ENCODE data around the gene SLC16A11. TPM values are rescaled to one million over a fixed set of nuclear protein-coding genes. Genes with fewer than 3 reads are reported as not detected.
A peak's percentile ranks its signal among the peaks of the same experiment; 100 is the strongest.

Gene SLC16A11
- total and polyA plus RNA-seq, 9 of the 15 experiments (the other 6 are each of a cell fraction or from before 2014, with no cell fraction given): not detected

GRCh38 chr17:7023576-7024401 lies 20.1 kb downstream of the SLC16A11 start (continued):
- TF ChIP-seq SLC30A9 (CRISPR knock-in tag; IDR thresholded peaks at IDR 0.05): no peak
- TF ChIP-seq MYC (IDR thresholded peaks at IDR 0.05; ENCODE audit: low read depth, low read length): peak; percentile 78
- no peak for TF ChIP-seq MYC (CRISPR knock-in tag; IDR thresholded peaks at IDR 0.05; ENCODE audit: borderline replicate concordance, low read depth)
- no peak for TF ChIP-seq ZNF584 (CRISPR knock-in tag; IDR thresholded peaks at IDR 0.05; ENCODE audit: low read depth)
- no peak for TF ChIP-seq SMAD3 (CRISPR knock-in tag; conservative IDR thresholded peaks at IDR 0.05)
- peak; percentile 23 for TF ChIP-seq ZFX (CRISPR knock-in tag; IDR thresholded peaks at IDR 0.05)
- TF ChIP-seq NCOR1 (IDR thresholded peaks at IDR 0.05): no peak
- TF ChIP-seq HES1 (IDR thresholded peaks at IDR 0.05; ENCODE audit: low read depth): no peak
- TF ChIP-seq ZNF592 (IDR thresholded peaks at IDR 0.05): peak; percentile 90
- TF ChIP-seq CBFA2T3 (IDR thresholded peaks at IDR 0.05): no peak
- no peak for TF ChIP-seq CGGBP1 (CRISPR knock-in tag; IDR thresholded peaks at IDR 0.05)
- TF ChIP-seq DLX4 (CRISPR knock-in tag; IDR thresholded peaks at IDR 0.05): no peak
- no peak for TF ChIP-seq KDM5B (IDR thresholded peaks at IDR 0.05; ENCODE audit: insufficient replicate concordance, low read depth, low read length)
- no peak for TF ChIP-seq DACH1 (IDR thresholded peaks at IDR 0.05; ENCODE audit: partially characterized antibody)
- TF ChIP-seq EP300 (IDR thresholded peaks at IDR 0.05; ENCODE audit: low read length): no peak
- no peak for TF ChIP-seq ZNF655 (CRISPR knock-in tag; IDR thresholded peaks at IDR 0.05)
- peak; percentile 97 for TF ChIP-seq L3MBTL2 (IDR thresholded peaks at IDR 0.05)
- TF ChIP-seq TCF15 (CRISPR knock-in tag; IDR thresholded peaks at IDR 0.05): no peak
- TF ChIP-seq ZNF174 (CRISPR knock-in tag; IDR thresholded peaks at IDR 0.05): no peak
- no peak for TF ChIP-seq TEAD1 (CRISPR knock-in tag; IDR thresholded peaks at IDR 0.05)
- no peak for TF ChIP-seq CC2D1A (IDR thresholded peaks at IDR 0.05)
- no peak for TF ChIP-seq STAG1 (CRISPR knock-in tag; IDR thresholded peaks at IDR 0.05; ENCODE audit: borderline replicate concordance)
